ENCODE results near the gene SPRYD3.

GRCh38 chr12:53050426-53051057 lies 28.6 kb downstream of the SPRYD3 start:
- TF ChIP-seq, protein P1, sequence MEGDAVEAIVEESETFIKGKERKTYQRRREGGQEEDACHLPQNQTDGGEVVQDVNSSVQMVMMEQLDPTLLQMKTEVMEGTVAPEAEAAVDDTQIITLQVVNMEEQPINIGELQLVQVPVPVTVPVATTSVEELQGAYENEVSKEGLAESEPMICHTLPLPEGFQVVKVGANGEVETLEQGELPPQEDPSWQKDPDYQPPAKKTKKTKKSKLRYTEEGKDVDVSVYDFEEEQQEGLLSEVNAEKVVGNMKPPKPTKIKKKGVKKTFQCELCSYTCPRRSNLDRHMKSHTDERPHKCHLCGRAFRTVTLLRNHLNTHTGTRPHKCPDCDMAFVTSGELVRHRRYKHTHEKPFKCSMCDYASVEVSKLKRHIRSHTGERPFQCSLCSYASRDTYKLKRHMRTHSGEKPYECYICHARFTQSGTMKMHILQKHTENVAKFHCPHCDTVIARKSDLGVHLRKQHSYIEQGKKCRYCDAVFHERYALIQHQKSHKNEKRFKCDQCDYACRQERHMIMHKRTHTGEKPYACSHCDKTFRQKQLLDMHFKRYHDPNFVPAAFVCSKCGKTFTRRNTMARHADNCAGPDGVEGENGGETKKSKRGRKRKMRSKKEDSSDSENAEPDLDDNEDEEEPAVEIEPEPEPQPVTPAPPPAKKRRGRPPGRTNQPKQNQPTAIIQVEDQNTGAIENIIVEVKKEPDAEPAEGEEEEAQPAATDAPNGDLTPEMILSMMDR (conservative IDR thresholded peaks at IDR 0.05; ENCODE audit: low read depth, low read length), result no peak
- TF ChIP-seq EZH2 (IDR thresholded peaks at IDR 0.05; ENCODE audit: low read length, unreplicated experiment), result no peak
- TF ChIP-seq EZH2phosphoT487 (IDR thresholded peaks at IDR 0.05; ENCODE audit: borderline replicate concordance, low read length), result no peak

Data from PC-3 (cell line).